ENCODE measurements around the gene ZNF750.

The ZNF750 gene

GRCh38 chr17:82858376-82859126, 18.7 kb upstream of the ZNF750 start:
- H3K4me3 ChIP-seq (ENCODE audit: low read length) = peak overlapping the region; percentile 31
- TF ChIP-seq CTCF (IDR thresholded peaks at IDR 0.05; ENCODE audit: insufficient read depth, low read depth, low read length, missing control alignments) = no peak
- DNase-seq (ENCODE audit: low read depth) = peak; percentile 97

GRCh38 chr17:82856361-82856760, 16.5 kb upstream of the ZNF750 start:
- DNase-seq (ENCODE audit: low read depth) = peak; percentile 59
- TF ChIP-seq CTCF (IDR thresholded peaks at IDR 0.05; ENCODE audit: insufficient read depth, low read depth, low read length, missing control alignments) = no peak

GRCh38 chr17:82854226-82854625, 14.4 kb upstream of the ZNF750 start:
- no peak overlapping the region for H3K4me3 ChIP-seq (ENCODE audit: low read length)
- no peak for DNase-seq (ENCODE audit: low read depth)
- no peak for TF ChIP-seq CTCF (IDR thresholded peaks at IDR 0.05; ENCODE audit: insufficient read depth, low read depth, low read length, missing control alignments)

More at GRCh38 chr17:82856361-82856760, 16.5 kb upstream of the ZNF750 start:
- H3K4me3 ChIP-seq (ENCODE audit: low read length) = no peak overlapping the region

- H3K4me3 ChIP-seq (ENCODE audit: low read length) = no peak overlapping the region
- TF ChIP-seq CTCF (IDR thresholded peaks at IDR 0.05; ENCODE audit: insufficient read depth, low read depth, low read length, missing control alignments) = no peak
- no peak for DNase-seq (ENCODE audit: low read depth)
Observed at GRCh38 chr17:82851381-82851780, 11.6 kb upstream of the ZNF750 start.

- H3K4me3 ChIP-seq (ENCODE audit: low read length) = no peak overlapping the region
- TF ChIP-seq CTCF (IDR thresholded peaks at IDR 0.05; ENCODE audit: insufficient read depth, low read depth, low read length, missing control alignments) = no peak
- no peak for DNase-seq (ENCODE audit: low read depth)
Observed at GRCh38 chr17:82849076-82849945, 9.5 kb upstream of the ZNF750 start.

GRCh38 chr17:82848022-82848592, 8.3 kb upstream of the ZNF750 start:
- peak overlapping the region; percentile 31 for H3K4me3 ChIP-seq (ENCODE audit: low read length)
- TF ChIP-seq CTCF (IDR thresholded peaks at IDR 0.05; ENCODE audit: insufficient read depth, low read depth, low read length, missing control alignments) = no peak
- peak; percentile 95 for DNase-seq (ENCODE audit: low read depth)
